ENCODE measurements around the gene OARD1. TPM values are rescaled to one million over a fixed set of nuclear protein-coding genes. Genes with fewer than 3 reads are reported as not detected.

Gene OARD1
- polyA plus RNA-seq, 1 donor: 82.5 TPM

Other genes with a start within 250 kb of the OARD1 start
- gene UNC5CL, start 33.1 kb downstream of the OARD1 start, polyA plus RNA-seq: 164 TPM
- gene TSPO2, start 29.9 kb downstream of the OARD1 start, polyA plus RNA-seq: 2.3 TPM
- 5.6 TPM for gene APOBEC2, start 19.2 kb downstream of the OARD1 start, polyA plus RNA-seq
- 29.3 TPM for gene NFYA, start 618 bp upstream of the OARD1 start, polyA plus RNA-seq
- 0.07 TPM for gene TREML1, start 82.0 kb upstream of the OARD1 start, polyA plus RNA-seq
- 0.28 TPM for gene TREM2, start 90.8 kb upstream of the OARD1 start, polyA plus RNA-seq
- gene TREML2, start 128.8 kb upstream of the OARD1 start, polyA plus RNA-seq: 0.43 TPM
- not detected for gene TREML4, start 156.0 kb upstream of the OARD1 start, polyA plus RNA-seq
- 0.06 TPM for gene TREM1, start 214.3 kb upstream of the OARD1 start, polyA plus RNA-seq

Data from large intestine (tissue), 1 donor.